Measurements from ENCODE around the gene MAD1L1.

The MAD1L1 gene

DNA sequence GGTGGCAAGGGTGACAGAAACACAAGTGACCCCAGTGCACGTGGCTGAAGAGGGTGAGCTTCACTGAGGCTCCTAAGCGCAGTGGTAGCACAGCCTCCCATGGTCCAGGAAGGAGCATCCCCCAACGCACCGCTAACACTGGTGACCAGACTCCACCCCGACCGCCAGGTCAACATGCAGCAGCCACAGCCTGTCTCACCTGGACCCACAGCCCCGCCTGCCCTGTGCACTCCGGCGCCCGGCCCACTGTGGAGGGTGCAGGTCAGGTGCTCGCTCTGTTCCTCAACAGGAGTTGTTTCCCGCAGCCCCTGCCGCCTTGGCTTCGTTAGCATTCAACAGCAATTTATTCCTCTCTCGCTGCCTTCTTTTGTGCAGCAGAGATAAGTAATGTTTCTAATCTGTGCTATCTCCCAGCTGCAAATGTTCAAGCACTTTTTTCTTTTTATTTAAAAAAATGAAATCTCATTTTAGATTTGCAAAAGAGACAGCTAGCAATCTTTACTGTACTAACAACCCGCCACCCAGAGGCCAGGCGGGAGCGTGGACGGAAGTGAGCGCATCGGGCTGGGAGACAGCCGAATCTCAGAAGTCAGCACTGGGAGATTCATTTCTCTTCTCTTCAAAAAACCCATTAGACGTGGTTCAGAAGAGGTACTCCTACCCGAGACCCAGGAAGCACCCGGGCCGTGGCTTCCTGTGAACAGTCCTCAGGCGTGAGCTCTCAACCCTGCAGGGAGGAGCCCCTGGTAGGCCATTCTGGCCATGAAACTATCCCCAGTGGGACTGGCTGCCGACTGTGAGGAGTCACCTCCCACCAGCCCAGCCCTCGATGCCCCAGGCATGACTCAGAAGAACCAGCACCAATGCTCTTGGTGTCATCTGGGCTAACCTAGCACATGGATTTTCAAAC is 133.4 kb downstream of the MAD1L1 start:
- DNase-seq: no peak

- DNase-seq: no peak
These were observed 134.2 kb downstream of the MAD1L1 start for GRCh38 chr7:2098496-2098895.

GRCh38 chr7:2098056-2098455 is 134.7 kb downstream of the MAD1L1 start:
- DNase-seq: no peak

DNA sequence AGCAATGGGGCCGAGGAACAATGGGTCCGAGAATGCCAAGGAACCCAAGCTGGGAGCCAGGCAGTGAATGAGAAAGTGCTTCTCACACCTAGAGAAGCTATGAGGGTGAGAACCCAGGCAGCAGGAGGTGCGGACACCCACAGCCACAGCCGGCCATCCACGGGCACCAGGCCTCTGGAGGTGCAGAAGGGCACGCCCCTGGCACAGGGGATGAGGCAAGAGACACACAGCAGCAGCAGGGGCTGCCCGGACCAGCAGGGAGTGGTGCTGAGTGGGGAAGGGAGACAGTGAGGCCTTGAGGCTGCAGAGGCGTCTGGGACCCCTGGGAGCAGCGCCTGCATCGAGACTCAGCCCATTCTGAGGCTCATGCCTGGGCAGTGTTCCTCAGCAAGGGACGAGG is 135.3 kb downstream of the MAD1L1 start:
- no peak for DNase-seq

DNA sequence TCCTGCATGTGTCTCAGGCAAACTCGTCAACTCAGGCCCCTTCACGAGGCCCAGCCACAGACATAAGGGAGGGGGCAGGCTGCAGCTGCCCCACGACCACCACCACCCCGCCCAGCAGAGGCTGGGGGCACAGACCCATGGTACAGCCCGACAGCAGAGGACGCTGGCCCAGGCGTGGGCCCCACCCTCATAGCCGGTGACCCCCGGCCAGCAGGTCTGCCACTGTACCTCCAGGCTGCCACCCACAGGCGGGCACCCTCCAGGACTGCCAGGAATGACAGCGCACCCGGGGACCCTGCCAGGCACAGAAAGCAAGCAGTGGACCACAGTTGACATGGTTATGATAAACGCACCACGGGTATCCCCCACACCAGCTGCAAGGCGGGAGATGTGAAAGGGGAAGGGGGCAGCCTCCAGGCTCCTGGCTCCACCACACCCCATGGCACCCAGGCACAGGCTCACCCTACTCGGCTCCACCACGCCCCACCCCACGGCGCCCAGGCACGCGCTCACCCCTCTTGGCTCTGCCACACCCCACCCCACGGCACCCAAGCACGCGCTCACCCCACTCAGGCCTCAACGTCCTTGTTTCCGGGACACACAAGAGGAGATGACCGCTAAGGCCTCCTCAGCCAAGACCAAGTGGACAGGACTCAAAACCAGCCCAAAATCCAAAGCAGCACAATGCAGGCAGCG is 135.9 kb downstream of the MAD1L1 start:
- no peak for DNase-seq

DNA sequence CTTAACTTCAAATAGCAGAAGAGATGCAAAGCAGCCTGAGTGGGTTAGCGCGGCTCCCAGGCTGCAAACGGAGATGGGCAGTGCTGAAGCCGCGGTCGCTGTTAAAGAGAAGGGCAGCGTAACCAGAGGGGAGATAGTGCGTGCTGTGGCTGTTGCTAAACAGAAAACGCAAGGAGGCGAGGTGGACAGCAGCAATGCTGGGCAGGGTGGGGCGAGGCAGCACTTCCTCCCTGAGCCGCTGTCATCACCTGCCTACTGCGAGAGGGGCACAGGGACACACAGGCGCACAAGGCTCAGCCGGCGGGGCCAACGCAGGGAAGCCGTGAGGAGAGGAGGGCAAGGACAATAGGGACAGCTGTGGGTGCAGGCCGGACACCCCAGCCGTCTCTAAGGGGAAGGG is 137.3 kb downstream of the MAD1L1 start:
- no peak for DNase-seq

- DNase-seq: no peak
These were observed 138.2 kb downstream of the MAD1L1 start for GRCh38 chr7:2094454-2095045.

DNA sequence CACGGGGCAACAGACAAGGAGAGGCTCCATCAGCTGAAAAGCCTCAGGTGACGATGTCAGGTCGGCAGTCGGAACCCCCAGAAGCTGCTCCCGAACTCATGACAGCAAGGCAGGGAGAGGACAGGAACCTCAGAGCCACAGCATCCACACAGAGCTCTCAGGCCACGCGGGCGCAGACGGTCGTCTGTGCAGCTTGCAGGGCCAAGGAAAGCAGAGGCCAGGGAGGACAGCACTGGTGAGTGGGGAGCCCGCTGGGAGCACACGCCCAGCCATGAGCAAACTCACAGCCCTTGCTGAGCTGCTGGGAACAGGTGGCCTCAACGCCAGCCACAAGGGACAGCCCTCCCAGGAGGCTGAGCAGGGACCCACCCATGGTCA is 138.9 kb downstream of the MAD1L1 start:
- DNase-seq: no peak

DNA sequence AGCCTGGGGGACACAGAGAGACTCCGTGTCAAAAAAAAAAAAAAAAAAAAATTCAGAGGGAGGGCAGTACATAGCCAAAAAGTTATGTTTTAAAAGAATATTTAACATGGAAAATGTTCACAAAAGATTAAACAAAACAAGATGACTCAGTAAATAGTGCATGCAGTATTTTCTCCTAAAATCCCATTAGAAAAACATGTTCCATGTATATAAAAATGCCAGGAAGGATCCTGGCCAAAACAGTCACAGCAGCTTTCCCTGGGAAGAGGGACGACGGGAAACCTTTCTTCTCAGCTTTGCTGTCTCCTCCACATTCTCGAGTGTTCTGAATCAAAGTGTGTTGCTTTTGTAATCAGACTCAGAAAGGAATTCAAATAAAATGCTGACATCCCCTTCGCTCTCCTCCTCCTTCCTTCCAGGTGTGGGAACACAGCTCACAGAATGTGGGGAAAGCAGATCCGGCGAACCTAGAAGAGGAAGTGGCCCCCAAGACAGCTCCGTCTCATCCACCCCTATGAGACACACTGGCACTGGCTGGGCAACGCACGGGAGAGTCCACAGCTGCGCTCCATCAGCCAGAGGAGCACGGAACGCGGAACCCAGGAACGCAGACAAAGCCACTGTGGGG is 139.4 kb downstream of the MAD1L1 start:
- no peak for DNase-seq

GRCh38 chr7:2092279-2092678 is 140.5 kb downstream of the MAD1L1 start:
- no peak for DNase-seq

DNA sequence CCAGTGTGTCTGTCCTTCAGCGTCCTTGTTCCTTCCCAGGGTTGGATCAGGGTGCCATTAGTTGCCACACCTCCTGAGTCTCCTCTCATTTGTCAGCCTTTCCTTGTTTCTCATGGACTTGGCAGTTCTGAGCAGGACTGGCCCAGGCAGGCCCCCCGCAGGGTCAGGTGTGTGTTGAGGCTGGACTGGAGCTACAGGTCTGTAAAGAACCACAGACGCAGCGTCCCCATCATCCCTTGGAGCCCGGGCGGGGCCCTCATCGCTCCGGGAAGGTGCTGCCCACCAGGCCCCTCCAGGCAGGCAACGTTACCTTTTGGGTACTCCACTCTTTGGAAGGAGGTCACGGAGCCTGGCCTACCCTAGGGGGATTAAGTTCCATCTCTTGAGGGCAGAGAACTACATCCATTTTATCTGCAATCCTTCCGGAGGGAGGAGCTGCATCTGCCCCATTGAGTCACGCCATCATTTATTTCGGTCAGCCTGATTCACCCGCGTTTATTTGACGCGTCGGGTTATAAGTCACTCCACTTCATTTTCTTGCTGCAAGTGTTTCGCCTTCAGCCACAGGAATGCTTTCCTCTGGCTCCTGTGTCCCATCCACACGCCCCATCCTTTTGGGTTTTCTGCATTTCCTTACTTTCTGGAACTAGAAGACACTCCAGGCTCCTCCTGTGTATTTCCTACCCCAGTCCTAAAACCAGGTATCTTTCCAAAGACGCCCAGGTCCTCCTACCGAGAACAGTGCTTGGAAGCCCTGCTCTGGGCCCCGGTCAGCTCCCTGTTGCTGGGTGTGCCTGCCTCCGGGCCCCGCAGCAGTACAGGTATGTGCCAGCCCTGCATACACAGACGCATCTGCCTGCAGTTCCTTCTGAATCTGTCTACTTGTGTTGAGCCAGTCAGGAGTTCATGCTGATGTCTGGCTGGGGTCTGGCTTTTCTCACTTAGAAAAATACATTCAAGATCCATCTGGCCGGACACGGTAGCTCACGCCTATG is 141.9 kb downstream of the MAD1L1 start:
- no peak for DNase-seq

- no peak for DNase-seq
These were observed 143.9 kb downstream of the MAD1L1 start for GRCh38 chr7:2088801-2089200.

- DNase-seq: no peak
These were observed 145.0 kb downstream of the MAD1L1 start for GRCh38 chr7:2087744-2088143.

GRCh38 chr7:2086229-2086628 is 146.5 kb downstream of the MAD1L1 start:
- no peak for DNase-seq

GRCh38 chr7:2085804-2086203 is 146.9 kb downstream of the MAD1L1 start:
- no peak for DNase-seq

DNA sequence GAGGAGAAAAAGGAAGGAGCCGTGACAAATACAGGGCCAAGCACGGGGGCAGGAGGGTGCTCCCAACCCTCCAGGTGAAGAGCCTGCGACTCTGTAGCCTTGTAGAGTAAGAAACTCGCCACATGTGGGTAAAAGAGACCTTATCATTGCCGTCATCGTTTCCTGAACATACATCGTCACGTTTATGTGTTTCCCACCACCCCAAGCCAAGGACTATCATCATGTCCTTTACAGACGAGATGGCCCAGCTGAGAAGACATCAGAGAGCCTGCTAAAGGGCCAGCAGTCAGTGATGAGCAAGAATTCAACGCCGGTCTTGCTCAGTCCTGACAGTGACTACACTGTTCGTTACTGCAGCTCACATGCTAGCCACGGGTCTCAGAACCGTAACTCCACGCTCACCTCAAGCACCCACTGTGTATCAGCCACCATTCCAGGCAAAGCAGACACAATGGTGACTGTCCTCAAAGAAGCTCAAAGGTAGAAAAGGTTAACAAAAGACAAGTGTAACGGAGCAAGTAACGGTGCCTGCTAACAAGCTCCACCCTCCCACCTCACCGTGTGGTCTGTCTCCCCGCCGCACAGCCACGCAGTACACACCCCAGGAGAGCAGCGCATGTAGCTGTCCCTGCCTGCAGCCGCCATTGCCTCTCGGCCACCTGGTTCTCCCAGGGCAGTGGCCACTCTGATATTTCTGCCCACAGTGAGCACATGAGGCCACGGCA is 147.8 kb downstream of the MAD1L1 start:
- no peak for DNase-seq

GRCh38 chr7:2084331-2084730 is 148.4 kb downstream of the MAD1L1 start:
- no peak for DNase-seq

DNA sequence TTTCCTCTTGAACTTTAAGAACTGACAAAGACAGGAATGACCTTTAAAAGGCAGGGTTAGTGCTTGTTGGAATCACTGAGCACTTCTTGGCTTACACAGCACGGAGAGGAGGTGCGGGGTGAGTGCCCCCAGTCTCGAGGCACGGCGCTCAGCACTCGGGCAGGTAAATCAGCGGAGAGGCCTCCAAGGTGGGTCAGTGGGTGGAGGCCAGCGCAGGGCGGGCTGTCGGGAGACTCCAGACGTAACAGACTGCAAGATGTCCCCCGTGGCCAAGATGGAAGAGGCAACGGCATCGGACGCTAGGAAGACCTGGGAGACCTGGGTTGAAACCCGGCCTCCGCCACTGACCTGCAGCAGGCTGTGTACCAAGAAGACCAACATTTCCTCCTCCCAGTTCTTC is 149.4 kb downstream of the MAD1L1 start:
- DNase-seq: no peak

GRCh38 chr7:2082139-2082998 is 150.4 kb downstream of the MAD1L1 start:
- DNase-seq: no peak

DNA sequence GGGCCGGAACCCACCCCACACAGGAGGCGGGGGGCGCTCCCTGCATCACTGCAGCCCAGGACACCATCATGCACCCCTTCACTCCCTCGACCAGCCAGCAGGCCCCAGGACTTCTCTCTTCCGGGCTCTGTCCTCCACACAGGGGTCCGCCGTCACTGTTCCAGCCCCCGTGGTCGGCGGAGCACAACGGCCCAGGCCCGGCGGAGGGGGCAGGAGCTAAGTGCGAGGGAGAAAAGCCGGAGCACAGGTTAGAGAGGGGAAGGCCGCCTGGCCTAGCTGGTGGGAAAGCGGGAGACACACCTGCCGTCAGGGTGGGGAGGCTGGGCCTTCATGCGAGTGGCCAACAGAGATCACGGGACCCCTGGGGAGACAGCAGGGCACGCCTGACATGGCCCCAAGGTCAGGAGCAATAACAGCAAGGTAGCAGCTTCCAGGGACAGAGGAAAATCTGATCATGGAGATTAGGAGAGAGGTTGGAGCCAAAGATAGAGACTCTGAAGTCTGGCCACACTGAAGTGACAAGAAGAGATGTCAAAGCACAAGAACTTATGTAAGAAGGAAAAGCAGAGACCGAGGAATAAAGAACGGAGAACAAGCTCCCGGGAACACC is 151.1 kb downstream of the MAD1L1 start:
- no peak for DNase-seq

All from NK-92 treated with Interleukin-12 subunit alpha and Interleukin-12 subunit beta, amount 100 ng/mL, for 24 hours (cell line).